Activated T-cell treated with anti-CD3 and anti-CD28 coated beads, Interleukin-2, amount 50 U/mL, for 4 hours (primary cell): ENCODE results near the gene FOXP1. TPM values are rescaled to one million over a fixed set of nuclear protein-coding genes. Genes with fewer than 3 reads are reported as not detected.
"Not testable (repeated sequence)": the region's sequence is repeated elsewhere in the genome, so short reads cannot be mapped to it uniquely, and the experiment has no call there.

Experiments used
- ATAC-seq, 2 donors: fragments of 200-7000 bp; cut with Tn5 transposase; one replicate each; pipeline ENCODE4 v1.10.0; 2021
- DNase-seq: peaks from one replicate; pipeline ENCODE4 v3.0.0-alpha.2; 2020
- H3K27me3 Mint-ChIP-seq: one replicate; pipeline ENCODE4 v1.8.0; 2021; ENCODE audit warnings: low read depth, mixed read lengths
- H3K36me3 Mint-ChIP-seq: one replicate; pipeline ENCODE4 v1.8.0; 2022; ENCODE audit warnings: mixed read lengths; ENCODE audit not compliant: insufficient read depth
- H3K4me1 Mint-ChIP-seq: one replicate; pipeline ENCODE4 v1.8.0; 2021; ENCODE audit warnings: low read depth, mixed read lengths
- H3K4me3 Mint-ChIP-seq: one replicate; pipeline ENCODE4 v1.8.0; 2021; ENCODE audit warnings: mild to moderate bottlenecking, moderate library complexity, mixed read lengths
- H3K9me3 Mint-ChIP-seq: one replicate; pipeline ENCODE4 v1.8.0; 2021; ENCODE audit warnings: mixed read lengths
- total RNA-seq, 3 donors: library from RNA; stranded (reverse); gene quantifications; one replicate each; pipeline ENCODE4 v1.2.1, GENCODE V29; 2021

Gene FOXP1
- total RNA-seq, 3 donors from 2014 or later: 251 to 263 (median 256) TPM

- Mint-ChIP-seq H3K9me3 (no peaks in the 10 kb centered on the region), H3K4me3 (no peak overlapping the region), H3K27me3 (no peaks in the 10 kb centered on the region), H3K4me1 (peaks cover 82% of the 10 kb centered on the region), H3K36me3 (peaks cover 67% of the 10 kb centered on the region)
- ATAC-seq (no peak), DNase-seq (no peak)
Measured at GRCh38 chr3:71026634-71027578, 556.6 kb downstream of the FOXP1 start.

GRCh38 chr3:71025516-71025915, 558.0 kb downstream of the FOXP1 start:
- H3K27me3 Mint-ChIP-seq: no peaks in the 10 kb centered on the region
- H3K4me1 Mint-ChIP-seq: peaks cover 82% of the 10 kb centered on the region
- DNase-seq (no peak), ATAC-seq (no peak)
- H3K4me3 Mint-ChIP-seq: no peak overlapping the region
- peaks cover 62% of the 10 kb centered on the region for H3K36me3 Mint-ChIP-seq
- no peaks in the 10 kb centered on the region for H3K9me3 Mint-ChIP-seq

- Mint-ChIP-seq H3K4me1 (peaks cover 79% of the 10 kb centered on the region), H3K36me3 (peaks cover 57% of the 10 kb centered on the region), H3K27me3 (no peaks in the 10 kb centered on the region), H3K4me3 (no peak overlapping the region), H3K9me3 (no peaks in the 10 kb centered on the region)
- no peak for DNase-seq
- ATAC-seq: no peak
Measured at GRCh38 chr3:71025010-71025409, 558.5 kb downstream of the FOXP1 start.

- no peak for DNase-seq
- peak in 1 of 2 donors; percentile 16 for ATAC-seq
- H3K36me3 Mint-ChIP-seq: peaks cover 53% of the 10 kb centered on the region
- H3K4me1 Mint-ChIP-seq: peaks cover 77% of the 10 kb centered on the region
- H3K9me3 Mint-ChIP-seq: no peaks in the 10 kb centered on the region
- H3K27me3 Mint-ChIP-seq: no peaks in the 10 kb centered on the region
- no peak overlapping the region for H3K4me3 Mint-ChIP-seq
Measured at GRCh38 chr3:71022551-71023335, 560.8 kb downstream of the FOXP1 start.

GRCh38 chr3:71018799-71019198, 564.7 kb downstream of the FOXP1 start:
- no peak for ATAC-seq
- no peaks in the 10 kb centered on the region for H3K9me3 Mint-ChIP-seq
- DNase-seq: no peak
- peaks cover 62% of the 10 kb centered on the region for H3K4me1 Mint-ChIP-seq
- H3K36me3 Mint-ChIP-seq: peaks cover 57% of the 10 kb centered on the region
- H3K4me3 Mint-ChIP-seq: no peak overlapping the region
- H3K27me3 Mint-ChIP-seq: no peaks in the 10 kb centered on the region

GRCh38 chr3:71016178-71016845, 567.2 kb downstream of the FOXP1 start:
- H3K27me3 Mint-ChIP-seq: no peaks in the 10 kb centered on the region
- H3K4me3 Mint-ChIP-seq: no peak overlapping the region
- H3K9me3 Mint-ChIP-seq: no peaks in the 10 kb centered on the region
- DNase-seq: no peak
- H3K4me1 Mint-ChIP-seq: peaks cover 65% of the 10 kb centered on the region
- peaks cover 55% of the 10 kb centered on the region for H3K36me3 Mint-ChIP-seq
- no peak for ATAC-seq

- Mint-ChIP-seq H3K36me3 (peaks cover 59% of the 10 kb centered on the region), H3K4me1 (peaks cover 70% of the 10 kb centered on the region)
- not testable (repeated sequence) for H3K27me3 Mint-ChIP-seq, DNase-seq, H3K4me3 Mint-ChIP-seq, ATAC-seq, H3K9me3 Mint-ChIP-seq
Measured at GRCh38 chr3:71014616-71015015, 568.9 kb downstream of the FOXP1 start.

- H3K4me1 Mint-ChIP-seq: peaks cover 74% of the 10 kb centered on the region
- no peak for ATAC-seq
- H3K9me3 Mint-ChIP-seq: no peaks in the 10 kb centered on the region
- peaks cover 57% of the 10 kb centered on the region for H3K36me3 Mint-ChIP-seq
- DNase-seq: no peak
- H3K4me3 Mint-ChIP-seq: peak overlapping the region; percentile 23
- H3K27me3 Mint-ChIP-seq: no peaks in the 10 kb centered on the region
Measured at GRCh38 chr3:71012971-71013370, 570.6 kb downstream of the FOXP1 start.

- Mint-ChIP-seq H3K9me3 (no peaks in the 10 kb centered on the region), H3K36me3 (peaks cover 56% of the 10 kb centered on the region), H3K4me3 (peak overlapping the region; percentile 50), H3K27me3 (no peaks in the 10 kb centered on the region), H3K4me1 (peaks cover 78% of the 10 kb centered on the region)
- ATAC-seq: no peak
- no peak for DNase-seq
Measured at GRCh38 chr3:71011565-71012287, 571.8 kb downstream of the FOXP1 start.

GRCh38 chr3:71010726-71011455, 572.6 kb downstream of the FOXP1 start:
- peaks cover 49% of the 10 kb centered on the region for H3K36me3 Mint-ChIP-seq

GRCh38 chr3:71008350-71008935, 575.1 kb downstream of the FOXP1 start:
- Mint-ChIP-seq H3K4me3 (peak overlapping the region; percentile 13), H3K4me1 (peaks cover 76% of the 10 kb centered on the region), H3K36me3 (peaks cover 32% of the 10 kb centered on the region), H3K9me3 (no peaks in the 10 kb centered on the region), H3K27me3 (no peaks in the 10 kb centered on the region)
- no peak for DNase-seq
- ATAC-seq: no peak

More at GRCh38 chr3:71010726-71011455, 572.6 kb downstream of the FOXP1 start:
- no peaks in the 10 kb centered on the region for H3K27me3 Mint-ChIP-seq
- H3K4me3 Mint-ChIP-seq: peak overlapping the region; percentile 50
- H3K4me1 Mint-ChIP-seq: peaks cover 78% of the 10 kb centered on the region
- H3K9me3 Mint-ChIP-seq: no peaks in the 10 kb centered on the region
- DNase-seq (peak; percentile 50), ATAC-seq (peak; percentile 91 to 92)

- Mint-ChIP-seq H3K4me1 (peaks cover 72% of the 10 kb centered on the region), H3K36me3 (peaks cover 33% of the 10 kb centered on the region), H3K9me3 (no peaks in the 10 kb centered on the region), H3K4me3 (no peak overlapping the region), H3K27me3 (no peaks in the 10 kb centered on the region)
- ATAC-seq: no peak
- no peak for DNase-seq
Measured at GRCh38 chr3:71006810-71007785, 576.4 kb downstream of the FOXP1 start.
